HG03354 (cell line): ENCODE results near the gene TSGA10.

Experiments
- ATAC-seq: cut with Tn5 transposase; IDR thresholded peaks from one replicate; pipeline ENCODE4 v1.9.1; 2021; ENCODE audit warnings: mild to moderate bottlenecking; ENCODE audit not compliant: unreplicated experiment, poor library complexity, severe bottlenecking

TSGA10 gene

GRCh38 chr2:98952966-98953365 lies 201.8 kb downstream of the TSGA10 start:
- no peak for ATAC-seq

GRCh38 chr2:98948956-98949739 lies 205.6 kb downstream of the TSGA10 start:
- ATAC-seq, result no peak

- ATAC-seq, result no peak
Observed at GRCh38 chr2:98947554-98947953, 207.2 kb downstream of the TSGA10 start.
